Sigmoid colon (tissue), 4 donors: Measurements from ENCODE around the gene CSN3.

Source experiments
- EP300 ChIP-seq, 4 donors: sonication (generic); formaldehyde crosslinking; IDR thresholded peaks; one replicate each; pipeline ENCODE4 v1.6.1; 2017; ENCODE audit warnings: antibody characterized with exemption in 4 of 4
- POLR2A ChIP-seq, 2 donors: fragments of 450-650 bp; IDR thresholded peaks; one replicate each; pipeline ENCODE4 v1.6.1; 2016; ENCODE audit warnings: antibody characterized with exemption in 2 of 2, mild to moderate bottlenecking in 2 of 2, moderate library complexity in 2 of 2
- TF ChIP-seq, protein P1 (sequence below), 4 experiments: fragments of 450-650 bp in 3 of 4; fragments of 200-600 bp in 1 of 4; IDR thresholded peaks; one replicate each; pipeline ENCODE4 v1.5.1; 2016 to 2019; ENCODE audit warnings: antibody characterized with exemption in 4 of 4, mild to moderate bottlenecking in 3 of 4, moderate library complexity in 2 of 4

GRCh38 chr4:70239884-70240591 lies 2.4 kb upstream of the CSN3 start:
- TF ChIP-seq, protein P1, sequence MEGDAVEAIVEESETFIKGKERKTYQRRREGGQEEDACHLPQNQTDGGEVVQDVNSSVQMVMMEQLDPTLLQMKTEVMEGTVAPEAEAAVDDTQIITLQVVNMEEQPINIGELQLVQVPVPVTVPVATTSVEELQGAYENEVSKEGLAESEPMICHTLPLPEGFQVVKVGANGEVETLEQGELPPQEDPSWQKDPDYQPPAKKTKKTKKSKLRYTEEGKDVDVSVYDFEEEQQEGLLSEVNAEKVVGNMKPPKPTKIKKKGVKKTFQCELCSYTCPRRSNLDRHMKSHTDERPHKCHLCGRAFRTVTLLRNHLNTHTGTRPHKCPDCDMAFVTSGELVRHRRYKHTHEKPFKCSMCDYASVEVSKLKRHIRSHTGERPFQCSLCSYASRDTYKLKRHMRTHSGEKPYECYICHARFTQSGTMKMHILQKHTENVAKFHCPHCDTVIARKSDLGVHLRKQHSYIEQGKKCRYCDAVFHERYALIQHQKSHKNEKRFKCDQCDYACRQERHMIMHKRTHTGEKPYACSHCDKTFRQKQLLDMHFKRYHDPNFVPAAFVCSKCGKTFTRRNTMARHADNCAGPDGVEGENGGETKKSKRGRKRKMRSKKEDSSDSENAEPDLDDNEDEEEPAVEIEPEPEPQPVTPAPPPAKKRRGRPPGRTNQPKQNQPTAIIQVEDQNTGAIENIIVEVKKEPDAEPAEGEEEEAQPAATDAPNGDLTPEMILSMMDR (IDR thresholded peaks at IDR 0.05) = no peak
- no peak for TF ChIP-seq POLR2A (IDR thresholded peaks at IDR 0.05)
- no peak for TF ChIP-seq EP300 (IDR thresholded peaks at IDR 0.05)
